ENCODE measurements around the gene FUT3. TPM values are rescaled to one million over a fixed set of nuclear protein-coding genes. Genes with fewer than 3 reads are reported as not detected.

FUT3 gene
- total and polyA plus RNA-seq, 2 experiments from 2014 or later = 0.45 TPM; not detected in 1

- Histone ChIP-seq H4K20me1 (ENCODE audit: insufficient read depth, poor library complexity, severe bottlenecking) (peaks cover 22% of the 10 kb centered on the region), H2AFZ (no peak overlapping the region), H3K4me3 (no peak overlapping the region), H3K4me2 (no peak overlapping the region), H3K27me3 (no peaks in the 10 kb centered on the region), H3K9me3 (ENCODE audit: low read depth) (no peaks in the 10 kb centered on the region), H3K79me2 (peaks cover 21% of the 10 kb centered on the region), H3K9me2 (replicated peaks; ENCODE audit: insufficient read depth) (no peaks in the 10 kb centered on the region), H3K36me3 (replicated peaks; ENCODE audit: insufficient read depth, low read depth) (no peaks in the 10 kb centered on the region), H3K4me1 (ENCODE audit: insufficient read depth) (peaks cover 12% of the 10 kb centered on the region), H3K27ac (no peak overlapping the region)
- DNase-seq (ENCODE audit: low spot score) = no peak
- 91% methylated on average over 15 of the region's 15 CpGs for WGBS (ENCODE audit: low lambda C conversion rate, missing lambda C conversion rate)
- TF ChIP-seq EZH2phosphoT487 (IDR thresholded peaks at IDR 0.05; ENCODE audit: low read depth, severe bottlenecking, unreplicated experiment) = no peak
- TF ChIP-seq CTCF (IDR thresholded peaks at IDR 0.05; ENCODE audit: poor library complexity) = no peak
- TF ChIP-seq EZH2 (IDR thresholded peaks at IDR 0.05; ENCODE audit: borderline replicate concordance) = no peak
Measured at GRCh38 chr19:5895409-5895808, 44.2 kb upstream of the FUT3 start.

GRCh38 chr19:5894704-5895349 is 43.6 kb upstream of the FUT3 start:
- peaks cover 15% of the 10 kb centered on the region for H3K79me2 ChIP-seq
- H3K36me3 ChIP-seq (replicated peaks; ENCODE audit: insufficient read depth, low read depth) = no peaks in the 10 kb centered on the region
- no peaks in the 10 kb centered on the region for H3K9me2 ChIP-seq (replicated peaks; ENCODE audit: insufficient read depth)
- no peak overlapping the region for H3K4me2 ChIP-seq
- H3K4me3 ChIP-seq = no peak overlapping the region
- TF ChIP-seq EZH2 (IDR thresholded peaks at IDR 0.05; ENCODE audit: borderline replicate concordance) (no peak), CTCF (IDR thresholded peaks at IDR 0.05; ENCODE audit: poor library complexity) (no peak), EZH2phosphoT487 (IDR thresholded peaks at IDR 0.05; ENCODE audit: low read depth, severe bottlenecking, unreplicated experiment) (no peak)
- no peak overlapping the region for H3K27ac ChIP-seq
- H2AFZ ChIP-seq = no peak overlapping the region
- no peak for DNase-seq (ENCODE audit: low spot score)
- H4K20me1 ChIP-seq (ENCODE audit: insufficient read depth, poor library complexity, severe bottlenecking) = peaks cover 17% of the 10 kb centered on the region
- no peaks in the 10 kb centered on the region for H3K9me3 ChIP-seq (ENCODE audit: low read depth)
- H3K27me3 ChIP-seq = no peaks in the 10 kb centered on the region
- 91% methylated on average over 28 of the region's 28 CpGs for WGBS (ENCODE audit: low lambda C conversion rate, missing lambda C conversion rate)
- H3K4me1 ChIP-seq (ENCODE audit: insufficient read depth) = peaks cover 12% of the 10 kb centered on the region

- Histone ChIP-seq H3K4me2 (no peak overlapping the region), H2AFZ (no peak overlapping the region), H3K27ac (no peak overlapping the region), H3K9me2 (replicated peaks; ENCODE audit: insufficient read depth) (no peaks in the 10 kb centered on the region), H3K9me3 (ENCODE audit: low read depth) (no peaks in the 10 kb centered on the region), H3K27me3 (no peaks in the 10 kb centered on the region), H3K36me3 (replicated peaks; ENCODE audit: insufficient read depth, low read depth) (no peaks in the 10 kb centered on the region), H3K79me2 (peaks cover 9% of the 10 kb centered on the region), H4K20me1 (ENCODE audit: insufficient read depth, poor library complexity, severe bottlenecking) (peaks cover 14% of the 10 kb centered on the region), H3K4me1 (ENCODE audit: insufficient read depth) (peaks cover 12% of the 10 kb centered on the region), H3K4me3 (no peak overlapping the region)
- DNase-seq (ENCODE audit: low spot score) = no peak
- WGBS (ENCODE audit: low lambda C conversion rate, missing lambda C conversion rate) = 78% methylated on average over 28 of the region's 28 CpGs
- no peak for TF ChIP-seq EZH2phosphoT487 (IDR thresholded peaks at IDR 0.05; ENCODE audit: low read depth, severe bottlenecking, unreplicated experiment)
- no peak for TF ChIP-seq CTCF (IDR thresholded peaks at IDR 0.05; ENCODE audit: poor library complexity)
- no peak for TF ChIP-seq EZH2 (IDR thresholded peaks at IDR 0.05; ENCODE audit: borderline replicate concordance)
Measured at GRCh38 chr19:5893907-5894703, 42.9 kb upstream of the FUT3 start.
